NK-92 (cell line): ENCODE results near the gene MYH11.
"Not testable (repeated sequence)": the region's sequence is repeated elsewhere in the genome, so short reads cannot be mapped to it uniquely, and the experiment has no call there.

ENCODE experiments used
- DNase-seq: peaks from one replicate; lab custom pipeline; 2025; ENCODE audit not compliant: unreplicated experiment; lab: John Stamatoyannopoulos, UW

Gene MYH11

GRCh38 chr16:15879255-15879811 is 22.5 kb upstream of the MYH11 start:
- no peak for DNase-seq

- no peak for DNase-seq
These were observed 19.7 kb upstream of the MYH11 start for GRCh38 chr16:15876503-15876902.

GRCh38 chr16:15874745-15875314 is 18.0 kb upstream of the MYH11 start:
- DNase-seq: no peak

- no peak for DNase-seq
These were observed 16.9 kb upstream of the MYH11 start for GRCh38 chr16:15873737-15874136.

GRCh38 chr16:15873301-15873700 is 16.5 kb upstream of the MYH11 start:
- DNase-seq: no peak

GRCh38 chr16:15870011-15870410 is 13.2 kb upstream of the MYH11 start:
- DNase-seq: no peak

GRCh38 chr16:15866451-15866850 is 9.6 kb upstream of the MYH11 start:
- no peak for DNase-seq

- no peak for DNase-seq
These were observed 8.9 kb upstream of the MYH11 start for GRCh38 chr16:15865742-15866141.

- no peak for DNase-seq
These were observed 8.1 kb upstream of the MYH11 start for GRCh38 chr16:15864939-15865338.

GRCh38 chr16:15861996-15862395 is 5.2 kb upstream of the MYH11 start:
- no peak for DNase-seq

GRCh38 chr16:15858921-15859668 is 2.3 kb upstream of the MYH11 start:
- no peak for DNase-seq

GRCh38 chr16:15857724-15858560 is 1.1 kb upstream of the MYH11 start:
- no peak for DNase-seq

GRCh38 chr16:15856182-15856581 is 646 bp downstream of the MYH11 start:
- no peak for DNase-seq

GRCh38 chr16:15855704-15856003 is 1.2 kb downstream of the MYH11 start:
- no peak for DNase-seq

GRCh38 chr16:15854906-15855703 is 1.7 kb downstream of the MYH11 start:
- no peak for DNase-seq

- no peak for DNase-seq
These were observed 2.8 kb downstream of the MYH11 start for GRCh38 chr16:15854061-15854460.

- no peak for DNase-seq
These were observed 3.8 kb downstream of the MYH11 start for GRCh38 chr16:15853021-15853420.

GRCh38 chr16:15850555-15850954 is 6.3 kb downstream of the MYH11 start:
- DNase-seq: not testable (repeated sequence)

GRCh38 chr16:15849209-15849981 is 7.4 kb downstream of the MYH11 start:
- DNase-seq: no peak

GRCh38 chr16:15847611-15848175 is 9.1 kb downstream of the MYH11 start:
- no peak for DNase-seq
